Measurements from ENCODE around the gene TMTC4. TPM values are rescaled to one million over a fixed set of nuclear protein-coding genes. Genes with fewer than 3 reads are reported as not detected.

The TMTC4 gene
- total RNA-seq, 1 experiment from 2014 or later: 45.5 TPM

DNA sequence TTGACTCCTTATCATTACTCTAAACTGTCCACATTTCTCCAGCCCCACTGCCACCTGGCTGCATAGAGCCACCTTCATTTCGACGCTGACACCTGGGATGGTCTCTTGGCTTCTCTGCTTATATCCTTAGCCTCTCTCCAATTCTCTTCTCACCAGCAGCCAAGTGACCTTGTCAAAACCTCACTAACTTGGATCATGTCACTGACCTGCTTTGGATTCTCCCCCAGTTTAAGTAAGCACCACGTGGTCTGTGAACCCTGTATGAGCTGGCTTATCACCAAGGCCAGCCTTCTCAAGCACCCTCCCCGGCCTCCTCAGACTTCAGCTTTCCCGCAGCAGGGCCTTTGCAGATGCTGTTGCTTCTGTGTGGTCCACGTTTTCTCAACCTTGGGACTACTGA lies 73.7 kb downstream of the TMTC4 start:
- ChIA-PET POLR2A (no interaction called here), CTCF (no interaction called here)
- Mint-ChIP-seq H3K9me3 (no peaks in the 10 kb centered on the region), H3K4me1 (no peaks in the 10 kb centered on the region), H3K4me3 (no peak overlapping the region), H3K36me3 (peaks cover 4% of the 10 kb centered on the region), H3K27ac (no peak overlapping the region), H3K27me3 (ENCODE audit: low read depth) (no peaks in the 10 kb centered on the region)
- TF ChIP-seq GTF2I (CRISPR knock-in tag; conservative IDR thresholded peaks at IDR 0.05) (no peak), NR1H2 (CRISPR knock-in tag; IDR thresholded peaks at IDR 0.05) (no peak), AFF4 (CRISPR knock-in tag; IDR thresholded peaks at IDR 0.05; ENCODE audit: borderline replicate concordance) (no peak), RORB (CRISPR knock-in tag; IDR thresholded peaks at IDR 0.05) (no peak), TCF7 (CRISPR knock-in tag; IDR thresholded peaks at IDR 0.05; ENCODE audit: low read depth) (no peak), ETV6 (CRISPR knock-in tag; IDR thresholded peaks at IDR 0.05) (no peak), FOXK1 (CRISPR knock-in tag; IDR thresholded peaks at IDR 0.05) (no peak), ELF4 (CRISPR knock-in tag; IDR thresholded peaks at IDR 0.05; ENCODE audit: low read depth) (no peak), NFE2L1 (CRISPR knock-in tag; IDR thresholded peaks at IDR 0.05) (no peak), SOX15 (CRISPR knock-in tag; IDR thresholded peaks at IDR 0.05) (no peak), ZNF671 (CRISPR knock-in tag; IDR thresholded peaks at IDR 0.05) (no peak), CBFB (CRISPR knock-in tag; IDR thresholded peaks at IDR 0.05; ENCODE audit: low read depth) (no peak), ZNF138 (CRISPR knock-in tag; conservative IDR thresholded peaks at IDR 0.05) (no peak), ZNF263 (CRISPR knock-in tag; IDR thresholded peaks at IDR 0.05; ENCODE audit: low read depth) (no peak)
- TF ChIP-seq, protein P1, sequence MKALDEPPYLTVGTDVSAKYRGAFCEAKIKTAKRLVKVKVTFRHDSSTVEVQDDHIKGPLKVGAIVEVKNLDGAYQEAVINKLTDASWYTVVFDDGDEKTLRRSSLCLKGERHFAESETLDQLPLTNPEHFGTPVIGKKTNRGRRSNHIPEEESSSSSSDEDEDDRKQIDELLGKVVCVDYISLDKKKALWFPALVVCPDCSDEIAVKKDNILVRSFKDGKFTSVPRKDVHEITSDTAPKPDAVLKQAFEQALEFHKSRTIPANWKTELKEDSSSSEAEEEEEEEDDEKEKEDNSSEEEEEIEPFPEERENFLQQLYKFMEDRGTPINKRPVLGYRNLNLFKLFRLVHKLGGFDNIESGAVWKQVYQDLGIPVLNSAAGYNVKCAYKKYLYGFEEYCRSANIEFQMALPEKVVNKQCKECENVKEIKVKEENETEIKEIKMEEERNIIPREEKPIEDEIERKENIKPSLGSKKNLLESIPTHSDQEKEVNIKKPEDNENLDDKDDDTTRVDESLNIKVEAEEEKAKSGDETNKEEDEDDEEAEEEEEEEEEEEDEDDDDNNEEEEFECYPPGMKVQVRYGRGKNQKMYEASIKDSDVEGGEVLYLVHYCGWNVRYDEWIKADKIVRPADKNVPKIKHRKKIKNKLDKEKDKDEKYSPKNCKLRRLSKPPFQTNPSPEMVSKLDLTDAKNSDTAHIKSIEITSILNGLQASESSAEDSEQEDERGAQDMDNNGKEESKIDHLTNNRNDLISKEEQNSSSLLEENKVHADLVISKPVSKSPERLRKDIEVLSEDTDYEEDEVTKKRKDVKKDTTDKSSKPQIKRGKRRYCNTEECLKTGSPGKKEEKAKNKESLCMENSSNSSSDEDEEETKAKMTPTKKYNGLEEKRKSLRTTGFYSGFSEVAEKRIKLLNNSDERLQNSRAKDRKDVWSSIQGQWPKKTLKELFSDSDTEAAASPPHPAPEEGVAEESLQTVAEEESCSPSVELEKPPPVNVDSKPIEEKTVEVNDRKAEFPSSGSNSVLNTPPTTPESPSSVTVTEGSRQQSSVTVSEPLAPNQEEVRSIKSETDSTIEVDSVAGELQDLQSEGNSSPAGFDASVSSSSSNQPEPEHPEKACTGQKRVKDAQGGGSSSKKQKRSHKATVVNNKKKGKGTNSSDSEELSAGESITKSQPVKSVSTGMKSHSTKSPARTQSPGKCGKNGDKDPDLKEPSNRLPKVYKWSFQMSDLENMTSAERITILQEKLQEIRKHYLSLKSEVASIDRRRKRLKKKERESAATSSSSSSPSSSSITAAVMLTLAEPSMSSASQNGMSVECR (CRISPR knock-in tag; IDR thresholded peaks at IDR 0.05; ENCODE audit: borderline replicate concordance): no peak
- TF ChIP-seq, protein P2, sequence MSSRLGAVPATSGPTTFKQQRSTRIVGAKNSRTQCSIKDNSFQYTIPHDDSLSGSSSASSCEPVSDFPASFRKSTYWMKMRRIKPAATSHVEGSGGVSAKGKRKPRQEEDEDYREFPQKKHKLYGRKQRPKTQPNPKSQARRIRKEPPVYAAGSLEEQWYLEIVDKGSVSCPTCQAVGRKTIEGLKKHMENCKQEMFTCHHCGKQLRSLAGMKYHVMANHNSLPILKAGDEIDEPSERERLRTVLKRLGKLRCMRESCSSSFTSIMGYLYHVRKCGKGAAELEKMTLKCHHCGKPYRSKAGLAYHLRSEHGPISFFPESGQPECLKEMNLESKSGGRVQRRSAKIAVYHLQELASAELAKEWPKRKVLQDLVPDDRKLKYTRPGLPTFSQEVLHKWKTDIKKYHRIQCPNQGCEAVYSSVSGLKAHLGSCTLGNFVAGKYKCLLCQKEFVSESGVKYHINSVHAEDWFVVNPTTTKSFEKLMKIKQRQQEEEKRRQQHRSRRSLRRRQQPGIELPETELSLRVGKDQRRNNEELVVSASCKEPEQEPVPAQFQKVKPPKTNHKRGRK (CRISPR knock-in tag; IDR thresholded peaks at IDR 0.05; ENCODE audit: borderline replicate concordance): no peak
- ATAC-seq (no peak), DNase-seq (ENCODE audit: low spot score) (no peak)

DNA sequence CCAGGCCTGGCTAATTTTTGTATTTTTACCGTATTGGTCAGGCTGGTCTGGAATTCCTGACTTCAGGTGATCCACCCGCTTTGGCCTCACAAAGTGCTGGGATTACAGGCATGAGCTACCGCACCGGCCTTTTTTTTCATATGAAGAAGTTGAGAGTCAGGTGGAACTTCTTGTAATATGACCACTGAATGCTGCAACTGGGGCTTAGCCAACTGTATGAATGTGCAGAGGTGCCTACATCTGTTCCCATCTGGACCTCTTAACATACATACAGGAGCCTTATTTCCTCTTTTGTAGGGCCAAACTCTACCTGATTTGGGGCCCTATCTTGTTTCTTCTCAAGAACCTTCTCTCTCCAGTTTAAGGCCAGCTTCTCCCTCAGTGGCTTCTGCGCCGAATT lies 74.1 kb downstream of the TMTC4 start:
- Mint-ChIP-seq H3K27ac (no peak overlapping the region), H3K36me3 (peaks cover 4% of the 10 kb centered on the region), H3K4me3 (no peak overlapping the region), H3K27me3 (ENCODE audit: low read depth) (no peaks in the 10 kb centered on the region), H3K9me3 (no peaks in the 10 kb centered on the region), H3K4me1 (no peaks in the 10 kb centered on the region)
- CTCF ChIA-PET: no interaction called here
- ATAC-seq (no peak), DNase-seq (ENCODE audit: low spot score) (no peak)
- POLR2A ChIA-PET: no interaction called here
- no peak for TF ChIP-seq GABPB1 (CRISPR knock-in tag; IDR thresholded peaks at IDR 0.05)
- no peak for TF ChIP-seq ZNF423 (CRISPR knock-in tag; IDR thresholded peaks at IDR 0.05)
- no peak for TF ChIP-seq CREM (CRISPR knock-in tag; IDR thresholded peaks at IDR 0.05)
- TF ChIP-seq, protein P2 (CRISPR knock-in tag; IDR thresholded peaks at IDR 0.05; ENCODE audit: borderline replicate concordance): no peak
- TF ChIP-seq NFYB (CRISPR knock-in tag; conservative IDR thresholded peaks at IDR 0.05; ENCODE audit: low read depth): no peak
- TF ChIP-seq NR2C2 (CRISPR knock-in tag; IDR thresholded peaks at IDR 0.05): no peak
- no peak for TF ChIP-seq RELA (CRISPR knock-in tag; IDR thresholded peaks at IDR 0.05; ENCODE audit: borderline replicate concordance)
- no peak for TF ChIP-seq FOXP4 (CRISPR knock-in tag; IDR thresholded peaks at IDR 0.05)
- no peak for TF ChIP-seq RORB (CRISPR knock-in tag; IDR thresholded peaks at IDR 0.05)
